ENCODE data around the gene OR2A1. TPM values are rescaled to one million over a fixed set of nuclear protein-coding genes. Genes with fewer than 3 reads are reported as not detected.
"Not testable (repeated sequence)": the region's sequence is repeated elsewhere in the genome, so short reads cannot be mapped to it uniquely, and the experiment has no call there.

OR2A1 gene
- total RNA-seq: under 1 TPM in 3 of 5 experiments, not detected in 2; 0.05 to 0.19 (median 0.12) TPM
- polyA plus RNA-seq: 1 to 10 TPM in 1 of 2 donors, under 1 TPM in 1; 0.11 to 1.0 TPM
- not detected for total RNA-seq

GRCh38 chr7:144311872-144312469, at the start of gene OR2A1:
Gene OR2A1, plus strand, starts transcription at chr7:144312419. Its CDS starts 5,706 bp downstream, at chr7:144318125.
- H3K36me3 Mint-ChIP-seq; H3K27ac ChIP-seq (ENCODE audit: low read depth, low read length); H3K27ac Mint-ChIP-seq; H3K4me1 Mint-ChIP-seq; POLR2A ChIA-PET; intact Hi-C loops (cut with micrococcal nuclease); H3K4me3 Mint-ChIP-seq; H3K27me3 ChIP-seq (ENCODE audit: control insufficient read depth in 2 of 2, insufficient read depth in 2 of 2, low read length in 2 of 2); CTCF ChIA-PET; H3K9me3 ChIP-seq (ENCODE audit: control insufficient read depth in 2 of 3, low read length in 3 of 3); H3K4me3 ChIP-seq (ENCODE audit: low read length); ATAC-seq; DNase-seq; H3K4me1 ChIP-seq (ENCODE audit: control insufficient read depth in 2 of 2, insufficient read depth in 2 of 2, low read length in 2 of 2); H3K36me3 ChIP-seq (ENCODE audit: control insufficient read depth in 2 of 3, insufficient read depth in 3 of 3, low read length in 3 of 3); H3K27me3 Mint-ChIP-seq; H3K9me3 Mint-ChIP-seq: not testable (repeated sequence)

GRCh38 chr7:144264692-144265091, 47.5 kb upstream of the OR2A1 start, which contains the start of gene OR2A7:
Gene OR2A7, minus strand, starts transcription at chr7:144264792. Its CDS starts 5,164 bp downstream, at chr7:144259628.
- H3K4me1 ChIP-seq (ENCODE audit: control insufficient read depth in 2 of 2, insufficient read depth in 2 of 2, low read length in 2 of 2); CTCF ChIA-PET; H3K4me1 Mint-ChIP-seq; ATAC-seq; H3K36me3 ChIP-seq (ENCODE audit: control insufficient read depth in 2 of 3, insufficient read depth in 3 of 3, low read length in 3 of 3); H3K27me3 Mint-ChIP-seq; H3K9me3 Mint-ChIP-seq; H3K27ac ChIP-seq (ENCODE audit: low read depth, low read length); intact Hi-C loops (cut with micrococcal nuclease); H3K27ac Mint-ChIP-seq; POLR2A ChIA-PET; H3K36me3 Mint-ChIP-seq; H3K27me3 ChIP-seq (ENCODE audit: control insufficient read depth in 2 of 2, insufficient read depth in 2 of 2, low read length in 2 of 2); H3K9me3 ChIP-seq (ENCODE audit: control insufficient read depth in 2 of 3, low read length in 3 of 3); H3K4me3 Mint-ChIP-seq; H3K4me3 ChIP-seq (ENCODE audit: low read length); DNase-seq: not testable (repeated sequence)

- CTCF ChIA-PET; H3K4me3 ChIP-seq (ENCODE audit: low read length); H3K27ac Mint-ChIP-seq; POLR2A ChIA-PET; H3K27ac ChIP-seq (ENCODE audit: low read depth, low read length); H3K36me3 Mint-ChIP-seq; H3K4me3 Mint-ChIP-seq; H3K27me3 Mint-ChIP-seq; H3K27me3 ChIP-seq (ENCODE audit: control insufficient read depth in 2 of 2, insufficient read depth in 2 of 2, low read length in 2 of 2); H3K36me3 ChIP-seq (ENCODE audit: control insufficient read depth in 2 of 3, insufficient read depth in 3 of 3, low read length in 3 of 3); intact Hi-C loops (cut with micrococcal nuclease); DNase-seq; H3K9me3 ChIP-seq (ENCODE audit: control insufficient read depth in 2 of 3, low read length in 3 of 3); H3K9me3 Mint-ChIP-seq; ATAC-seq; H3K4me1 Mint-ChIP-seq; H3K4me1 ChIP-seq (ENCODE audit: control insufficient read depth in 2 of 2, insufficient read depth in 2 of 2, low read length in 2 of 2): not testable (repeated sequence)
These were observed 43.0 kb upstream of the OR2A1 start, which contains the start of gene CTAGE8 for GRCh38 chr7:144269188-144269587. Gene CTAGE8, minus strand, starts transcription at chr7:144269288. Its CDS starts 38 bp downstream, at chr7:144269250.

- CTCF ChIA-PET; H3K27me3 ChIP-seq (ENCODE audit: control insufficient read depth in 2 of 2, insufficient read depth in 2 of 2, low read length in 2 of 2); H3K36me3 ChIP-seq (ENCODE audit: control insufficient read depth in 2 of 3, insufficient read depth in 3 of 3, low read length in 3 of 3); H3K4me3 ChIP-seq (ENCODE audit: low read length); H3K27ac ChIP-seq (ENCODE audit: low read depth, low read length); H3K27me3 Mint-ChIP-seq; H3K9me3 Mint-ChIP-seq; ATAC-seq; POLR2A ChIA-PET; H3K27ac Mint-ChIP-seq; H3K9me3 ChIP-seq (ENCODE audit: control insufficient read depth in 2 of 3, low read length in 3 of 3); H3K36me3 Mint-ChIP-seq; H3K4me1 ChIP-seq (ENCODE audit: control insufficient read depth in 2 of 2, insufficient read depth in 2 of 2, low read length in 2 of 2); intact Hi-C loops (cut with micrococcal nuclease); H3K4me1 Mint-ChIP-seq; H3K4me3 Mint-ChIP-seq: not testable (repeated sequence)
- DNase-seq: peak in 1 of 9 donors; percentile 3
These were observed 36.9 kb upstream of the OR2A1 start for GRCh38 chr7:144275281-144275680.

- H3K4me3 ChIP-seq (ENCODE audit: low read length); H3K36me3 Mint-ChIP-seq; H3K36me3 ChIP-seq (ENCODE audit: control insufficient read depth in 2 of 3, insufficient read depth in 3 of 3, low read length in 3 of 3); POLR2A ChIA-PET; ATAC-seq; CTCF ChIA-PET; H3K9me3 ChIP-seq (ENCODE audit: control insufficient read depth in 2 of 3, low read length in 3 of 3); H3K27me3 Mint-ChIP-seq; H3K4me1 ChIP-seq (ENCODE audit: control insufficient read depth in 2 of 2, insufficient read depth in 2 of 2, low read length in 2 of 2); H3K27me3 ChIP-seq (ENCODE audit: control insufficient read depth in 2 of 2, insufficient read depth in 2 of 2, low read length in 2 of 2); intact Hi-C loops (cut with micrococcal nuclease); DNase-seq; H3K4me1 Mint-ChIP-seq; H3K27ac ChIP-seq (ENCODE audit: low read depth, low read length); H3K27ac Mint-ChIP-seq; H3K4me3 Mint-ChIP-seq; H3K9me3 Mint-ChIP-seq: not testable (repeated sequence)
These were observed 32.2 kb upstream of the OR2A1 start for GRCh38 chr7:144280010-144280409.

- H3K4me3 Mint-ChIP-seq; H3K27me3 ChIP-seq (ENCODE audit: control insufficient read depth in 2 of 2, insufficient read depth in 2 of 2, low read length in 2 of 2); ATAC-seq; H3K9me3 ChIP-seq (ENCODE audit: control insufficient read depth in 2 of 3, low read length in 3 of 3); H3K27ac ChIP-seq (ENCODE audit: low read depth, low read length); DNase-seq; H3K4me1 ChIP-seq (ENCODE audit: control insufficient read depth in 2 of 2, insufficient read depth in 2 of 2, low read length in 2 of 2); H3K36me3 Mint-ChIP-seq; H3K27me3 Mint-ChIP-seq; CTCF ChIA-PET; H3K36me3 ChIP-seq (ENCODE audit: control insufficient read depth in 2 of 3, insufficient read depth in 3 of 3, low read length in 3 of 3); H3K27ac Mint-ChIP-seq; POLR2A ChIA-PET; intact Hi-C loops (cut with micrococcal nuclease); H3K9me3 Mint-ChIP-seq; H3K4me1 Mint-ChIP-seq; H3K4me3 ChIP-seq (ENCODE audit: low read length): not testable (repeated sequence)
These were observed 30.2 kb upstream of the OR2A1 start for GRCh38 chr7:144281981-144282380.

- H3K9me3 Mint-ChIP-seq; H3K4me1 ChIP-seq (ENCODE audit: control insufficient read depth in 2 of 2, insufficient read depth in 2 of 2, low read length in 2 of 2); DNase-seq; H3K36me3 ChIP-seq (ENCODE audit: control insufficient read depth in 2 of 3, insufficient read depth in 3 of 3, low read length in 3 of 3); CTCF ChIA-PET; H3K27me3 Mint-ChIP-seq; ATAC-seq; H3K4me1 Mint-ChIP-seq; H3K27me3 ChIP-seq (ENCODE audit: control insufficient read depth in 2 of 2, insufficient read depth in 2 of 2, low read length in 2 of 2); POLR2A ChIA-PET; H3K27ac ChIP-seq (ENCODE audit: low read depth, low read length); H3K9me3 ChIP-seq (ENCODE audit: control insufficient read depth in 2 of 3, low read length in 3 of 3); H3K36me3 Mint-ChIP-seq; H3K4me3 ChIP-seq (ENCODE audit: low read length); intact Hi-C loops (cut with micrococcal nuclease); H3K4me3 Mint-ChIP-seq; H3K27ac Mint-ChIP-seq: not testable (repeated sequence)
These were observed 29.7 kb upstream of the OR2A1 start for GRCh38 chr7:144282490-144282889.

All from naive thymus-derived CD4-positive, alpha-beta T cell (primary cell).